Hepatic stellate cell (primary cell): ENCODE data around the gene PDIA5.

ENCODE experiments used
- DNase-seq: peaks from one replicate; pipeline ENCODE4 v3.0.0; 2011; ENCODE audit warnings: low spot score

The PDIA5 gene

DNA sequence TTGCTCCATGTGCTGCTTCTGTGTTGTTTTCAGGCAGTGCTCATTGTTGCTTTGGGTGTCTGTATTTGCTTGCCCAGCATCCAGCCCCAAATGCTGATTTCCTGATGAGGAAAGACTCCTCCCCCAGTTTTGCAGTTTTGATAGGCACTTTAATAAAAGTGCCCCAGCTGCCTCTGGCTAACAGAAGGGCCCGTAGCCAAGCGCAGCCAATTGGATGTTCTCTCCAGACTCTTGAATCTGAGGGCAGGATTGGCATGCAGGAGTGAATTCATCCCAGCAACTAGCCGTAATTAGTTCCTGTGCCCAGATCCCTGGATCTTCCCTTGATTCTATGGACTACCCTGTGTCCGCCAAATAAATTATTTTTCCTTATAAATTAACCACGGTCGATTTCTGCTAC, 24.4 kb upstream of the PDIA5 start:
- no peak for DNase-seq

DNA sequence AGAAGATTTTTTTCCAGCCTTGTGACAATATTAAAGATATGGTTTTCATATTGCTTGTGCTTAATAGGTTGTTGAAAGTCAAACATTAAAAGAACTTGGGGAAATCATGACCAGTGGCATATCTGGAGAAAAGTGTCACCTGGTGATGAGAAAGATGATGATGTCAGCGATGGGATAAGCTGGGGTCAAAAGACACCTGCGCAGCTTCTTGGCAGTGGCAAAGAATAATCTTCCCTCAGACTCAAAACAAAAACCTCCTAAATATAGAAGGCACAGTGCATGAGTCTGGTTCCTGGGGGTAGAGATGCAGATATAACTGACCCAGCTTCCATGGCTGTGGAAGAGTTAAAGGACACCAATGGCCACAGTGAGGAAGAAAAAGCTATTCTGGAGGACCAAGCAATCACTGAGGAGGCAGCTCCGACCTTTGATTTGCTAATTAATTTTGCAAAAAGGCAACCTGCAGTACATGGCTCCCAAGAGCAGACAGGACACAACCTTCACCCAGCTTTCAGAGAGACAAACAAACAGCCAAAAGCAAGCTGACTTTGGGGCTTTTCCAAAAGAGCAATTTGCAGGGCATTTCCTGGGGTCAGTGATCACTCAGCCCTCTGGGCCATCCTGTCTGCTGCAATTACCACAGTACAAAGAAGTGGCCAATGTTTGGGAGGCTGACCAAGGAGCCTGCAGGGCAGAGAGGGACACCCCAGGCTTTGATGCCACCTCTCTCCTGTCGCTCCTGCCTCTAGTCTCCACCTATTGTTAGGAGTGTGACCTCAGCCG, 21.7 kb upstream of the PDIA5 start:
- DNase-seq, result no peak

DNA sequence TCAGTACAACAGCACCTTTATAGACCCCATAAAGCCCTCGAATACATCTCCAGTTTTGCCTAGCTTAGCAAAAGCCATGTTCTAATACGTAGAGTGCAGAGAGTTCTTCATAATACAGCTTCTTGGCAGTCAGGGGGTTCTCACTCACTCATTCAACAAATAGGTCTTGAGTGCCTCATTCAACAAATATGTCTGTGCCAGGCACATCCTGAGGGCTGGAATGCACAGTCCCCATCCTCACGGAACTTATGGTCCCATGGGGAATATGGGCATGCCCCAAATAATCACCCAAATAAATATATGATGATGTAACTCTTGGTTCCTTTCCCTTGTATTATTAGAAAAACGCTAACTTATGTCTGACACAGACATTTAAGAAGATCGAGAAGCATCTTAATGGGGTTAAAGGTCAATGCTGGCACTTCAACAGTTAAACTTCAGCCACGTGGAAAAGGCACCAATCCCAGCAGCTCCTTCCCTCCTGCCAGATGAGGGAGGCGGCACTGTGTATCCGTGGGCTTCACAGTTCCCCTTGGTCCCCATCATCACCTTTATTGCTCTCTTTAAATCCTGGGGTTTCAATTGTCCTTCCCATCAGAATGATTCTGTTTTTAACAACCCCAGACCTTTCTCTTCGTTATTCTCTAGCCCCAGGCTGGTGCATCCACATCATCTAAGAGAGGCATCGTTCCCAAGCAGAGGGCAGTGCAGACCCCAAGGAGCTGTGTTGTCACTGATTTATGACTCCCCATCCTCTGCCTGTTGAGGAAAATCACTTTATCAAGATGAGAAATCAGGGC, 20.4 kb upstream of the PDIA5 start:
- no peak for DNase-seq

DNA sequence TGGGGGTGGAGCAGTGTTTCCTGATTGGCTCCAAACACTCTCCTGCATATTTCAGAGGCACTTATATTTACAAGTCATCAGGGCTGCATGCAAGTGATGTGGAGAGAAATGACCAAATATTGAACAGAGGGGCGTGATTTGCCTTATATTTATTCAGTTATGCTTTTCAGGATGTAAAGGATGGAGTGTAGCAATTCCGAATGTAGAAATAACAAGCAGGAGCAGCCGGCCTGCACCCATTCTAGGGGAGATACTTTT, 19.8 kb upstream of the PDIA5 start:
- DNase-seq, result no peak

DNA sequence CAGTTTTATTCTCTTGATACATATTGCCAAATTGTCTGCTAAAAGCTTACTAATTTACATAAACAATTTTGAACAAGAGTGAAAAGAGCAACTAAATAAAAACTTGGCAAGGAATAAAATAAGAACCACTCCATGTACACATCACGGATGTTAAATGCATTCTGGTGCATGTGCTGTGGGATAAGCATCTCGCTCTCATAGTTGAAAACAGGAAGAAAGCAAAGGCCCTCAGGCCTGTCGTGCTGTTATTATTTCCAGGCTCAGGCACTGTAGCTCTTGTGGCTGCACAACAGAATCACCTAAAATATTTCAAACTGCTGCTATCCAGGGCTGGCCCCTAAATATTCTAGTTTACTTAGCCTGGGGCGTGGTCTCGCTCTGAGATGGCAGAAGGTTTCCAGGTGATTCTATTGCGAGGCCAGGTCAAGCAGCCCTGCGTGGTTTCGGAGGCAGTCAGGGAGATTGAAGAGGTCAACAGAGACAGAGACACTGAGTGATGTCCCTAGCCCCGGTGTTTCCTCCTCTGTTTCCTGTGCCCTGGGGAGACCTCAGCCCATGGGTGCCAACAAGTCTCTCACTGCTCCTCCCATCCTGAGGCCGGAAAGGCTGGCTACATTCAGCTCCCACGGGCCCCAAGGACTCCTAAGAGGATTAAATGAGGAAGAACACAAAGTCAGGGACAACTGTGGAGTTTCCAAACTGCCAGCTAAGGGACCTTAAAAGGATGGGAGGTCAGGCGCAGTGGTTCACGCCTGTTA, 18.2 kb upstream of the PDIA5 start:
- DNase-seq, result no peak

DNA sequence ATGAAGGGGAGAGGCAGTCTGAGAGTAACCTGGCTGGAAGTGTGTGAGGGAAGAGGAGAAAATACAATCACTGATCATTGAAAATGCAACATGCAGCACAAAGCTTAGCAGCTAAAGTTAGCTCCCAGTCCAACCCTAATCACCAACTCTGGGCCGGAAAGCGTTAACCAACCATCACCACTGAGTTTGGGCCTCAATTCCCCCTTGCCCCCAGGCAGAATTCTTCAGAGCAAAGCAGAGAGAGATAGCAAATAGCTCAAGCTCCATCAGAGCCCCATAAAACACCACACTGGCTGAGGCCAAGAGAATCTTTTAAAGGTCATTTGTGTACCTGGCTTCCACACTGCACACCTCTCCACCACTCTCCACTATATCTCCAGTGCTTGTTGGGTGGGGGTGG, 16.2 kb upstream of the PDIA5 start:
- no peak for DNase-seq

DNA sequence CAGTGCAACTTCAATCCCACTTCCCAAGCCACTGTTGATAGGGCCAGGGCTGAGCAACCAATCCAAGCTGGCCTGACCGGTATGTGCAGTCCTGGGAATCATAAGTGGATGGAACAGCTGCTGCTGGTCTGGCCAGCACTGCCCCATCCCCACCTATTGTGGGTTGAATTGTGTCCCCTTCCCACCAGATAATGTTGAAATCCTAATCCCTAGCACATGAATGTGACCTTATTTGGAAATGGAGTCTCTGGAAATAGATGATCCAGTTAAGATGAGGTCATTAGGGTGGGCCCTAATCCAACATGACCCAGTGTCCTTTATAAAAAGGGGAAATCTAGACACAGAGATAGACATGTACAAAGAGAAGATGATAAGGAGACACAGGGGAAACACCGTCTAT, 13.7 kb upstream of the PDIA5 start:
- DNase-seq, result no peak

DNA sequence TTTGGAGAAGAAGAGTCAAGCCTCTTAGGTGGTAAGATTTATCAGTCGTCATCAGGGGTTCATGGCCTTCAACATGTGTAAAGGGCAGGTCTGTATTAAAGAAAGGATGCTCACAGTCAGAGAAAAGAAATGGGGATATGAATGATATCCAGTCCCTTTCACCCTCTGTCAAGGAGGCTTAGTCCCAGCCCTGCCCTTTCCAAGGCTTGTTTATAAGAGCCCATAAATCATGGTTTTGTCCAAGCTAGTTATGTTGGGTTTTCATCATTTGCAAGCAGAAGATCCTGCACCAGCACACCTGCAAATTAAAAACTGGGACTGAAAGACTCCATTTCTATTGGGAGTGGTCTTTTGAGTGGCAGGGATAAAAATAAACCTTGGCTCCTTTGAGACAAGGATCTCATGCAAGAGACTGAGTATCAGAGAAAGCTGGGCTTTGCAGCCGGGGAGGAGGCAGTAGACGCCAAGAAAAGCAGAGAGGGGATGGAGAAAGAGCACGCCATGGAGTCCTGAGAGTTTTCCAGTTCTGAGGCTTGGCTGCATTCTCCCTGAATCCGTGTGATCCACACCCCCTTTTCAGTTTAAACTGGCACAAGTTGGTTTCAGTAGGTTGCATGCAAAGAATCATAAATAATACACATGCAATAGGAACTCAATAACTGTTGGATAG, 12.6 kb upstream of the PDIA5 start:
- no peak for DNase-seq

DNA sequence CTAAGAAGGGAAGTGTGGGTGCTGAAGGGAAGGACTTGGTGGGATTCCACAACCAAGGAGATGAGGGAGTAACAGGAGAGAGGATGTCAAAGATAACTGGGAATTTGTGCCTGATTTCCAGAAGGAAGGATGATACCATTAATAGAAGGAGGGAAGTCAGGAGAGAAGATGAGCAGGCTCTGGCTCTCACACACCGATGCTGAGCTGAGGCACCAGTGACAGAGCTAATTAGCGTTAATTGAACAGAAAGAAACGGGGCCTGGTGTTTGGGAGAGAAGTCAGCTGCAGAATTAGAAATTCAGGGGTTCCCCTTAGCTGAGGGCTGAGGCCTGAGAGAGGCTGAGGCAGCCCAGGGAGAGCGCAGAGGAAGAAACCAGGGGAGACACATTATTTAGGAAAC, 11.9 kb upstream of the PDIA5 start:
- no peak for DNase-seq

DNA sequence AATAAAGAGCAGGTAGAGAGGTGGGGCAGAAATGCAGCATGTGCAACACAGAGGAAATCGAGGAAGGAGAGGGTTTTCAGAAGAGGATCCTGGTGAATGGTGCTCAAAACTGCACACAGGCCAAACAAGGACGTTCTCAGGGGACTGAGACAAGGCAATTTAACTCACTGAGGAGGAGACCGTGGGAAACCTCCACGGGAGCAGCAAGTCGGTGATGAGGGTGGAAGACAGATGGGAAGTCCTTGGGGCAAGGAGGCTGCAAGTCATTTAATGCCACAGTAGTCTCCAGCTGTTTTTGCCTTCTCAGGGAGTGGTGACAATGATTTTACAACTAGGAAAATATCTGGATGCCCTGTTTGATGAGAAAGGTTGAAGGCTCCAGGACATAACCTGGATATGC, 11.5 kb upstream of the PDIA5 start:
- DNase-seq, result no peak

DNA sequence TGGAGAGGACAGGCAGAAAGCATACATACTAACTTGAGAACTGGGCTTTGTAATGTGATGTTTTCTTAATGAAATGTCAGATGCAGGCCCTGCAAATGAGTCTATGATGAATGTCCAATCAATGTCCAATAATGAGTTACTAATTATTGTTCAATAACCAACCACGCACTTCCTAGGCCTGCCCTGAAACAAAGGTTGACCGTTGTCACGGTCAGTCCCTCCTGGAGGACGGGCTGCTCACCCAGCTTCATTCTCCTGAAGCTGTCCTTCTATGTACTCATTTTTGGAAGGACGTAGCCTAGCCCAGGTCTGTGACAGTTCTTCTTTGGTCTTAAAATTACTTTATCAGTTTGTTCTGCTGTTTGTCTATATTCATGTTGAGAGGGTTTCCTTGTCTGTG, 8.3 kb upstream of the PDIA5 start:
- DNase-seq, result no peak

DNA sequence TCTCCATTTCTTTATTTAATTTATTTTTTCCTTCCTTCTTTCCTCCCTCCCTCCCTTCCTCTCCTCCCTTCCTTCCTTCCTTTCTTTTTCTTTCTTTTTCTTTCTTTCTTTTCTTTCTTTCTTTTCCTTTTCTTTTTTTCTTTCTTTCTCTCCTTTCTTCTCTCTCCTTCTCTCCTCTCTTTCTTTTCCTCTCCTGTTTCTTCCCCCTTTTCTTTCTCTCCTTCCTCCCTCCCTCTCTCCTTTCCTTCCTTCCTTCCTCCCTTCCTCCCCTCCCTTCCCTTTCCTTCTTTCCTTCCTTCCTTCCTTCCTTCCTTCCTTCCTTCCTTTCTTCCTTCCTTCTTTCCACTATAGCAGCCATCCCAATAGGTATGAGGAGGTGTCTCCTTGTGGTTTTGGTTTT, 6.8 kb upstream of the PDIA5 start:
- DNase-seq, result no peak

DNA sequence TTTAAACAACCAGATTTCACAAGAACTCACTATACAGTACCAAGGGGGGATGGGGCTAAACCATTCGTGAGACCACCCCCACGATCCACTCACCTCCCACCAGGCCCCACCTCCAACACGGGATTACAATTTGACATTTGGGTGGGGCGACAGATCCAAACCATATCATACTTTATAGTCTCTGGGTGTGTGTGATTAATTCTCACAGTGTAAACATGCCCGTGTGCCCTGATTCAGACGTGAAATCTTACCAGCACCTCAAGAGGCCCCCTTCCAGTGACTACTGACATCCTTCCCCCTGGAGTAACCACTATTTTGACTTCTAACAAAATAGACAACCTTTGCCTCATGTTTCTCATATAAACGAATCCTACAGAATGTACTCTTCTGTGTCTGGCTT, 5.0 kb upstream of the PDIA5 start:
- no peak for DNase-seq

DNA sequence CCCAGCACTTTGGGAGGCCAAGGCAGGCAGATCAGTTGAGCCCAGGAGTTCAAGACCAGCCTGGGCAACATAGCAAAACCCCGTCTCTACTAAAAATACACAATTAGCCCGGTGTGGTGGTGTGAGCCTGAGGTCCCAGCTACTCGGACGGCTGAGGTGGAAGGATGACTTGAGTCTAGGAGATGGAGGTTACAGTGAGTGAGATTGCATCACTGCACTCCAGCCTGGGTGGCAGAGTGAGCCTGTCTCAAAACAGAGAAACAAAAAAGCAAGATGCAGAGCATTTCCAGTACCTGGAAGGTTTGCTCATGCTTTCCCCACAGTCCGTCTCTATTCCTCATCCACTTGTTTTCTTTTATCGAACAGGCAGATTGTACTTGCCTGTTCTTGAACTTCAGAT, 3.8 kb upstream of the PDIA5 start:
- no peak for DNase-seq

DNA sequence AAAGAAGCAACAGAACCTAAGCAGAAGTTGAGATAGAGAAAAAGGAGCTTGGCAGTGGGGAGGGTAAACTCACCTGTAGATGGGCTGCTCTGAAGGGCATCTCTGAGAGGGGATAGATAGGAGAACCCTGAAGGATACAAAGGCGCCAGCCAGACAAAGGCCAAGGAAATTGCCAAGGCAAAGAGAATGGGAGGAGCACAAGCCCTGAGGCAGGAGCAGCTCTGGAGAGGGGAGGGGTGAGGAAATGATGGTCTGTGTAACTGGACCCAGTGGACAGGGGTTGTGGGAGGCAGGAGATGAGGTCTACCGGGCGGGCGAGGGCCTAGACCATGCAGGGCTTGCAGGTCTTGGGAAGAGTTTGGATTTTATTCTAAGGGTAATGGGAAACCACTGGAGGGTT, 2.3 kb upstream of the PDIA5 start:
- no peak for DNase-seq

DNA sequence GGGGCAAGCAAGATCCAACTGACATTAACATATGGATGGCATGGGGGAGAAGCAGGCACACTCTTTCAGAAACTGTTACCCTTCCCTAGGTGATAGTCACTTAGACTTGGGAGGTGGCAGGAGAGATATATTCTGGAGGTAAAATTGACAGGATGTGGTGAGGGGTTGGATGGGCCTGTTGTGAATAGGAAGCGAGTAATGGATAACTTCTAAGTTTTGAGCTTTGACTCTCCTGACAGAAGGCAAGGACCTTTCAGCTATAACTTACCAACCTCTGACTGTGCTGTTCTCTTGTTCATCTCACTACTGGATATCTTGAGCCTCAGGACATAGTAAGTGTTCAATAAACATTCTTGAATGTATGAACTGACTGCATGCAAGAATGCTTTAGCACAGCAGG, 1.9 kb upstream of the PDIA5 start:
- no peak for DNase-seq

DNA sequence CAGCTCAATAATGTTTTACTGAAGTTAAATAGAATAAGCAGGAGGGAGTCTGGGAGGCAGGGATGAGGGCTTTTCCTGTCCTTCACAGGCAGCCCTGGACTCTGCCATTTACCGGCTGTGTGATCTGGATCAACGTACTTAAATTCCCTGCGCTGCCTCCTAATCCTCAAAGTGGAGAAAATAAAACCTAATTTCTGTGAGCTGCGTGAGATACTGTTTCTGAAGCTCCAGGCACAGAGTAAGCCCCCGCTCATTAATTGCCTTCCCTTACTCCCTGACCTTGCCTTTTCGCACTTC, 278 bp upstream of the PDIA5 start:
- no peak for DNase-seq

DNA sequence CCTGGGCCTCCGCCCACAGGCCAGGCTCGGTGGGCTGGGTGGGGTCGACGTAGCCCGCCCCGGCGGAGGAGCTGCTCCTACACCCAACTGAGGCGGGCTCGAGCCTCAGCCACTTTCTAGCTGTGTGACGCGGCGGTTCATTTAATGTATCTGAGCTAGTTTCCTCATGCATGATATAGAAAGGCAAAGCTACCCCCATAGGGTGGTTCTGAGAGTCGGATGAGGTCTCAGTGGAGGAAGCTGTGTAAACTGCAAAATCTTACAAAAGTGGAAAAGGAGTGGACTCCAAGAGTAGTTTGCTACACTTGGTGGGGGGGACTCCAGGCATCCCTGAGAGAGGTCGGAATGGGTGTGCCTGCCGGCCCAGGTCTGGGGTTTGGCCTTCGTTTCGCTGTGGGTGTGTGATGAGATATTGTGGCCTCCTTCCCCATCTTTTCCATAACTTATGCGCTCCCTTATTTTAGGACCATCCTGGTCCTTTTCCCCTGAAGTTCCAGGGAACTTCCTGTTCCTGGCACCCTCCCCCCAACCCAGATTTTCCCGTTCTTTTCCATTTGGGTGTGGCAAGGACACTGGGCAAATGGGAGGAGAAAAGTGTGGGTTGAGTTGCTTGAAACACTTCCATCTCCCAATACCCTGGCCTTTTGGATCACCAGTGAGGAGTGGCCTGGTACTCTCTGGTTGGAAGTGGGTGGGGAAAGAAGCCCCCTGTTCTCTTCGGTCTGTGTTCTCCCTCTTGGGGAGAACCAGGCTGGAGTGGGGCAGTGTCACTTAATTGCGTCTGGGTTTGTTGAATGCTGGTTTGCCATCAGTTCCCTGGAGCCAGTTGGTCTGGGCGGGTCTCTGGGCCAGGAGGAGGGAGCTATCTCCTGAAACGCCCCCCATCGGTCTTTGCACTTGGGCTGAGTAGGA, 1.1 kb downstream of the PDIA5 start:
- no peak for DNase-seq

DNA sequence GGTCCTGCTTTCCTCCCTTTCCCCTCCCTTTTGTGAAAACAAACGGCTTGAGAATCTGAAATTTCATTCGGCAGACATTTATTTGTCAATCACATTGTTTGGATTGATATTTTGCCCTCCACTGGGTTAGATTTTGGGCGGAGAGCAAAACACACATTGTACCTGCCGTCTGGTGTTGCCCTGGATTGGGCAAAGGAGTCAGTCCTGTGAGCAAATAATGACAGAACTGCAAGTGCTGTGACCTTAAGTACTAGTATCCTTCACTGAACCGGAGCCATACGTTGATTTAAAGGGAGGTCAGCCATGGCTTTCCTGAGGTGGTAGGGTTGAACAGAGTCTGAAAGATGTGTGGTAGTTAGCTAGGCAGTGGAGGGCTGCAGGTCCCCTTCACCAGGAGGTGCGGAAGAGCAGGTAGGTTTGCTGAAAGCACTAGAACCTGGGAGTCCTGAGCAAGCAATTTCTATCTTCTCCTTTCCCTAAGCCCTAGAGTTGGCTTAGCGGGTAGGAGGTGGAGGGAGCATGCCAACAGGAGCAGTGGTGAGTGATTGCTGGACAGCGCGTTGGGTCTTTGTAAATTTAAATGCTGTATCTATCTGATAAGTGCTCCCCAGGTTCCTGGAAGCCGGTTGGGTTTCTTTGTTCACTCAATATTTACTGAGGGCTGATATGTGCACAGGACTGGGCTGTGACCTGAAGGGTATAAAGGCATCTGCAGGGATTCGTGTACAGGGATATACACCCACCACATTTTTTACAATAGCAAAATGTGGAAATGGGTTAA, 2.0 kb downstream of the PDIA5 start:
- DNase-seq, result no peak

DNA sequence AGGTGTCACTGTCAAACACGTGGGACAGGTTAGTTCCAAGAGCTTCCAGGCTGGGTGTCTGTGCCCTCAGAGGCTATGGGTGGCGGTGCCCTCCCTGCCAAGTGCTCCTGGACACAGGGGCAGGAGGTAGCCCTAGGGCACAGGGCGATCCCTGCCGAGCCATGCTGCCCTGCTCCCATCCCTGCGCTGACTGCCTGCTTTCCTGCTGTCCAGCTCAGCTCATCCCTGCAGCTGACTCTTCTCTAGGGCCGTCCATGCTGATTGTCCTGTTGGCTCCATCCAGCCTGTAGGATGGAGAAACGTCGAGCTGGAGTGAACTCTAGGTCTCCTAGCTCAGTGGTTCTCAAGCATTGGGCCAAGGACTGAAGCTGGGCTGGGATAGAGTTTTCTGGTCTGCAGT, 3.7 kb downstream of the PDIA5 start:
- DNase-seq, result no peak

DNA sequence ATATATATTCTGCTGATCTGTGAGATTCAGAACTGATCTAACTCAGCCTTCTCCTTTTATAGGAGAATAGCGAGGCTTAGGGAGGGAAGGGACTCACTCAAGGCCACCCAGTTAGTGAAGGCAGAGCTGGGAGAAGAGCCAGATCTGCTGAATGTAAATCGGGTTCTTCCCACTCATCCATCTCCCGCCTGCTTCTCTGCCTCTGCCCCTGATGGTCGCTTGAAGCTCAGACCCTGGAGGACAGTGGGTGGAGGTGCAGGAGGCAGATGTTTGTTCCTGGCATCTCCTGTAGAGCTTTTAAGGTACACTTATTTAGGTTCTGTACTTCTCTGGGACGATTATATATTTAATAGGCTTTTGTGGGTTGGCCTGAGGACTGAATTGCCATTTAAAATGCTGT, 4.3 kb downstream of the PDIA5 start:
- peak; percentile 42 for DNase-seq
